NCI-H146 treated with DMSO at 0.1 percent for 48 hours (cell line): ENCODE data around the gene ADH5.
"Not testable (repeated sequence)": the region's sequence is repeated elsewhere in the genome, so short reads cannot be mapped to it uniquely, and the experiment has no call there.

ENCODE experiments used
- DNase-seq: peaks from one replicate; lab custom pipeline; 2025; ENCODE audit not compliant: unreplicated experiment; lab: John Stamatoyannopoulos, UW

The ADH5 gene

DNA sequence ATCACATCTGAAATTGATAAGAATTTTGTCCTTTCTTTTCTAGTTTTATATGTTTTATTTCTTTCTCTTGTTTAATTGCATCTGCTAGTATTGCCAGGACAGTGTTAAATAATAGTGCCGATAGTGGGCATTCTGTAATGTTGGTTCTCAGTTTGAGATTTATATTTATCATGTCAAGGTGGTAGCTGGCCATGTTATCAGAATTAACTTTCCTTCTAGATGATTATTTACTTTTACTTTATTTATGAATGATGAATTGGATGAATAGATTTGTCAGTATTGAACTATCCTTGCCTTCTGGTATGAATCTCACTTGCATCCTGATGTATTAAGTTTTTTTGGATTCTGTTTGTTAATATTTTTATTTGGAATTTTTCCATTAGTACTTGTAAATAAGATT lies 50.4 kb downstream of the ADH5 start:
- no peak for DNase-seq

- no peak for DNase-seq
These were observed 54.6 kb downstream of the ADH5 start for GRCh38 chr4:99033956-99034355.

- no peak for DNase-seq
These were observed 58.7 kb downstream of the ADH5 start for GRCh38 chr4:99029852-99030251.

GRCh38 chr4:99029018-99029735 lies 59.4 kb downstream of the ADH5 start:
- DNase-seq, result no peak

DNA sequence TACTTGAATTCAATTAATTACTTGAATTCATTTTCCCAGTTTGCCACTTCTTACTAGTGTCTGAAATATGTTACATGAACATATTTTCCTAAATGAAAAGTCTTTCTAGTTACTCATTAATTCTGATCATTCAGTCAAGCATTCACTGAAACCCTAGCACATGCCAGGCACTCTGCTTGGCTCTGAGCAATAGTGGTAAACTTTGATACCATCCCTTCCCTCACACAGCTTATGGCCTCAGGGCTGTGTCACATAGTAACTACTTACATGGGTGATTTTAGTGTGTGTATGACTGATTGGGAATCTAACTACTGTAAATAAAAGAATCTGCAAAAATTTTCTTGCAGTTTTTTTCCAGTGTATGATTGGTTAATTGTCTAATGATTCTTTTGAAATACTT lies 60.4 kb downstream of the ADH5 start:
- DNase-seq, result no peak

- DNase-seq, result no peak
These were observed 61.3 kb downstream of the ADH5 start for GRCh38 chr4:99027304-99027703.

DNA sequence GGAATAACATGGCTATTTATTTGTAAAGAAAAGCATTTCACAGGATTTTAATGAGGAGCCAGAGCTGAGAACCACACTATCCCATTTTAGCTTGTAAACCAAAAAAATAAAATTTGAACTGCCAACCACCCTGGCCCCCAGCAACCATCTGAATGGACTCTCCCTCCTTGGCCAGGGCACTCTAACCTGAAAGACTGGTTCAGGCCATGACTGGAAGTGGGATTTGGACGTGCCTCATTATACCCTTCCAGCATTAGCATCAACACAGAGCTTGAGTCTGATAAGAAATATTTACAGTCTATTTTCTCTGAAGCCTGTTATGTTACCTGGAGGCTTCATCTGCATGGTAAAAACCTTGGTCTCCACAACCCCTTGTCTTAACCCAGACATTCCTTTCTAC lies 63.1 kb downstream of the ADH5 start:
- no peak for DNase-seq

GRCh38 chr4:99024481-99025275 lies 63.9 kb downstream of the ADH5 start:
- no peak for DNase-seq

- DNase-seq, result not testable (repeated sequence)
These were observed 64.8 kb downstream of the ADH5 start for GRCh38 chr4:99023800-99024251.

DNA sequence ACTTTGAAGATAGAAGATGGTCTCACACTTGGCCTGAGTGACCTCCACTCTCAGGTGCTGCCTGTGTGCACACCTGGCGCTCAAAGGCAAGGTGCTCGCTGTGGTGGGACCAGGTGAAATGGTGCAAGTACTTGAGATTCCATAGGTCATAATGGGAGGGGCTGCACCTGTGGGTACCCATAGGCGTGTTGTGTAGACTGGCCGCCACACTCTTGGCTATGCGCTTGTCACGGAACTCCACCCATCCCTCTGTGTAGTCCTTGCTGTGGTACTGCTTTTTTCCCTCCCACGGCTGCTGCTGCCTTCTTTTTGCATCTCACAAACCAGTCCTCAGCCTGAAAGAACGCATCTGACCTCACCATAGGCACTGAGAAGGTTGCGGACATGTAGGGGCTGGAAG lies 66.0 kb downstream of the ADH5 start:
- no peak for DNase-seq

DNA sequence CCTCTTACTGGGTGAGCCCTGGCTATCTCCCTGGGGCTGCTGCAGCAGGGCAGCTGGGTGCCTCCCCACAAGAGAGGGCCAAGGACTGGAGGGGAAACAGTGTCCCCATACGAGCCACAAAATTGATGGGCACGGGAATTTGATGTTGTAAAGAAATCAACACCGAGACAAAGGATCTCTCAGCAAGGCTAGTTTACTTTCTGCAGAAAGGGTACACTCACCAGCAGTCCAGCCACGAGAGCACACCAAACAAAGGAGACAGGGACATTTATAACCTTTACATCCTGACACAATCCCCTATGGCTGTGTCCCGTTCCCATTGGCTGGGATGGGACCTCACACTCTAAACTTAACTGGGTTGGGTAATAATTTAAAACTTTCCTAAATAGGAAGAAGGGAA lies 67.2 kb downstream of the ADH5 start:
- DNase-seq, result no peak
